Activated T-helper 2 cell treated with anti-CD3 and anti-CD28 coated beads, Interferon-gamma antibody, Interleukin-2, Interleukin-4, amounts not matched to agents 10 μg/mL and 5 μg/mL and 100 μg/mL, durations not matched to agents 14 hours and 24 hours and 36 hours (primary cell): ENCODE results near the gene DST. TPM values are rescaled to one million over a fixed set of nuclear protein-coding genes. Genes with fewer than 3 reads are reported as not detected.

ENCODE experiments used
- DNase-seq: peaks from one replicate; pipeline ENCODE4 v3.0.0; 2021; ENCODE audit warnings: low spot score
- H3K27ac Mint-ChIP-seq: one replicate; pipeline ENCODE4 v1.8.0; 2021; ENCODE audit warnings: mixed read lengths
- H3K27me3 Mint-ChIP-seq: one replicate; pipeline ENCODE4 v1.8.0; 2021; ENCODE audit warnings: low read depth, mixed read lengths
- H3K36me3 Mint-ChIP-seq: one replicate; pipeline ENCODE4 v1.8.0; 2021; ENCODE audit warnings: low read depth, mixed read lengths
- H3K4me1 Mint-ChIP-seq: one replicate; pipeline ENCODE4 v1.8.0; 2021; ENCODE audit warnings: low read depth, mixed read lengths
- H3K4me3 Mint-ChIP-seq: one replicate; pipeline ENCODE4 v1.8.0; 2021; ENCODE audit warnings: low read depth, mild to moderate bottlenecking, moderate library complexity, mixed read lengths
- H3K9me3 Mint-ChIP-seq: one replicate; pipeline ENCODE4 v1.8.0; 2021; ENCODE audit warnings: mixed read lengths
- intact Hi-C: fragments of 100-400 bp; cut with micrococcal nuclease; formaldehyde crosslinking; loops from one replicate; pipeline ENCODE4 v1.15.1; 2023
- total RNA-seq: library from RNA; stranded (reverse); gene quantifications from 2 replicates; pipeline ENCODE4 v1.2.3, GENCODE V29; 2022

DST gene
- total RNA-seq, 1 donor from 2014 or later = 7.2 TPM

GRCh38 chr6:56450882-56451739, 191.6 kb downstream of the DST start:
- Mint-ChIP-seq H3K4me3 (no peak overlapping the region), H3K36me3 (no peaks in the 10 kb centered on the region), H3K27me3 (no peaks in the 10 kb centered on the region), H3K27ac (no peak overlapping the region), H3K4me1 (no peaks in the 10 kb centered on the region), H3K9me3 (no peaks in the 10 kb centered on the region)
- intact Hi-C loops = no loop called here
- DNase-seq = no peak

DNA sequence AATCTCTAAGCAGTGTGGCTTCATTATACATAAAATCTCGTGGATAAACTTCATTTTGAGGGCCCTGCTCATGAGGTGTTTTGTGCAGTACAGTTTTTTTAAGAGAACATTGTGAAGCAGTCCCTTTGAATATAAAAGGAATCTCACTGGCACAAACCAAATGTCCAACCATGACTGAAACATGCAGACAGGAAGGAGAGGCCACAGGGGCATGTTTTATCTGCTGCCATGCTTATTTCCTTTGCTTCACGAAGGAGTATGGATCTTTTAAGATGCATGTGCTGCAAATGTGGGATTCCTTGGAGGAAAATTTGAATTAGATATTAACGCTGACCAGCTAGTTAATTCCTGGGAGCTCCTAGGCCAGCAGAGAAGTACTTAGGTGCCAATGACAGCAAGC, 192.3 kb downstream of the DST start:
- H3K27me3 Mint-ChIP-seq = no peaks in the 10 kb centered on the region
- no peaks in the 10 kb centered on the region for H3K4me1 Mint-ChIP-seq

DNA sequence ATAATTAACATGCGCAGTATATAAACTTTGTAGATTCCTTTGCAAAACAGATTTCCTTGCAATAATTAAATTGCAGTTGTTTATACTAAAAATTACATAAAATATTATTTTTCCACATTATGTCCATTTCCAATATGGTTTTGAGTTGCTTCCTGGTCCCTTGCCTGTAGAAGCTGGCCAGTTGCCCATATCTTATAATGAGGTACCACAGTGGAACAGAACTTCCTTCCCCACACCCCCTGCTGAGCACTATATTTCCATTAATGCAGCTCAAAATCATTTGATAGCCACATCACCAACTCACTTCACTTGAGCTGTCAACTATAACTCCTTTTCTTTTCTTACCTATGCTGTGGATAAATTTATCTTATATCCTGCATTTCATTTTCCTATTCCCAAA, 194.6 kb downstream of the DST start:
- Mint-ChIP-seq H3K27ac (no peak overlapping the region), H3K9me3 (no peaks in the 10 kb centered on the region), H3K4me3 (no peak overlapping the region), H3K4me1 (no peaks in the 10 kb centered on the region), H3K36me3 (no peaks in the 10 kb centered on the region), H3K27me3 (no peaks in the 10 kb centered on the region)
- no peak for DNase-seq
- intact Hi-C loops = no loop called here

More for the DNA sequence above, 192.3 kb downstream of the DST start:
- Mint-ChIP-seq H3K36me3 (no peaks in the 10 kb centered on the region), H3K9me3 (no peaks in the 10 kb centered on the region), H3K27ac (no peak overlapping the region), H3K4me3 (no peak overlapping the region)
- intact Hi-C loops = no loop called here
- no peak for DNase-seq

- DNase-seq = no peak
- no peaks in the 10 kb centered on the region for H3K36me3 Mint-ChIP-seq
- intact Hi-C loops = no loop called here
- no peaks in the 10 kb centered on the region for H3K9me3 Mint-ChIP-seq
- H3K4me3 Mint-ChIP-seq = no peak overlapping the region
- H3K27ac Mint-ChIP-seq = no peak overlapping the region
- no peaks in the 10 kb centered on the region for H3K4me1 Mint-ChIP-seq
- H3K27me3 Mint-ChIP-seq = no peaks in the 10 kb centered on the region
Observed at GRCh38 chr6:56445818-56446217, 196.9 kb downstream of the DST start.

DNA sequence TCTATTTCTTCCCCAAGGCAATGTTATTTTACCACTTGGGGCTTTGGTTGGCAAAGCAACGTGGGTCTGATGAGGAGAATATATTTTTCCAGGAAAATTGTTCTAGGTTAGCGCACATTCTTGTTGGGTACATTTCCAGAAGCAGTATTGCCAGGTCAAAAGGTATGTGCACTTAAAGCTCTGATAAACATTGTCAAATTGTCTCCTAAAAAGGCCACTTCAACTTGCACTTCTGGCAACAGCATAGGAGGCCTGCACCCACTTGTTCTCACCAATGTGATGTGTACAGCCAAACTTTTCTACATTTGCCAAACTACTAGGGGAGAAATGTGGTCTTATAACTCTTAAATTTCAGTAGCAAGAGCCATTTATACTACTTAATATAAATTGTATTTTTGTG, 197.8 kb downstream of the DST start:
- Mint-ChIP-seq H3K27ac (no peak overlapping the region), H3K9me3 (no peaks in the 10 kb centered on the region), H3K4me1 (no peaks in the 10 kb centered on the region), H3K27me3 (no peaks in the 10 kb centered on the region), H3K4me3 (no peak overlapping the region), H3K36me3 (no peaks in the 10 kb centered on the region)
- intact Hi-C loops = no loop called here
- DNase-seq = no peak

- intact Hi-C loops = no loop called here
- DNase-seq = no peak
- Mint-ChIP-seq H3K4me1 (no peaks in the 10 kb centered on the region), H3K27me3 (no peaks in the 10 kb centered on the region), H3K36me3 (no peaks in the 10 kb centered on the region), H3K4me3 (no peak overlapping the region), H3K27ac (no peak overlapping the region), H3K9me3 (no peaks in the 10 kb centered on the region)
Observed at GRCh38 chr6:56440551-56440981, 202.1 kb downstream of the DST start.

GRCh38 chr6:56437171-56437900, 205.4 kb downstream of the DST start:
- Mint-ChIP-seq H3K27me3 (no peaks in the 10 kb centered on the region), H3K9me3 (no peaks in the 10 kb centered on the region)

DNA sequence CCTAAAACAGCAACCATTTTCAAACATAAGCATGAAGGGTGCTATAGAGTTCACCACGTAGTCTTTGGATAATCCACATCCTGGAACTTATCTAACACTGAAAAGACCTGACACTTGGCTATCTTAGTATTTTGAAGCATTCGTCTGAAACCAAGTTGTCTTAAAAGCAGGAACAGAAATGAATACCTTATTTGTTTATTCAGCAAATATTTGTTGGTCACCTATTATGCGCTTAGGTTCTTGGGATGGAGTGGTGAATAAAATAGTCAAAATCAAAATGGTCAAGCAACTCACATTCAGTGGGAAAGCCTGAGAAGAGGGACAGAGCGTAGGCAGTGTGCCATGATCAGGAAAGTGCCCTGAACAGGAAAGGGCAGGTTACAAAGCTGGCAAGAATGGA, 206.9 kb downstream of the DST start:
- no peak for DNase-seq
- H3K4me3 Mint-ChIP-seq = no peak overlapping the region
- H3K4me1 Mint-ChIP-seq = no peaks in the 10 kb centered on the region
- intact Hi-C loops = no loop called here
- no peaks in the 10 kb centered on the region for H3K27me3 Mint-ChIP-seq
- H3K9me3 Mint-ChIP-seq = no peaks in the 10 kb centered on the region
- H3K36me3 Mint-ChIP-seq = no peaks in the 10 kb centered on the region
- no peak overlapping the region for H3K27ac Mint-ChIP-seq

More at GRCh38 chr6:56437171-56437900, 205.4 kb downstream of the DST start:
- Mint-ChIP-seq H3K36me3 (no peaks in the 10 kb centered on the region), H3K27ac (no peak overlapping the region), H3K4me1 (no peaks in the 10 kb centered on the region), H3K4me3 (no peak overlapping the region)
- no peak for DNase-seq
- intact Hi-C loops = no loop called here

DNA sequence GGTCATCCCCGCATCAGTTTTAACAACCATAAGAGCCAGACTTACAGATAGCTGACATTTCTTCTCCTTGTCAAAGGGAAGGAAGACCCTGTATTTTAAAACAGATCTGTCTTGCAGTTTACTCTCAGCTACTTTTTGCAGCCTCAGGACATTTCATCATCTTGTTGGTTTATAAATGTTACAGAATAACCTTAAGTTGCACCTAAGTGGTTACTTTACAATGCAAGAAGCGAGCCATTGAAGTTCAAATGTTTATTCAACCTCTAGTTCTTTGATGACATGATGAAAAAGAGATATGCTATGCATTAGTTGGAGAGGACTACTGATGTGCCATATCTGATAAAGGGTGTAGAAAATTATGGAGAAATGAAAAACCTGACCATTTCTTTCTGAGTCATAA, 207.4 kb downstream of the DST start:
- Mint-ChIP-seq H3K27ac (no peak overlapping the region), H3K9me3 (no peaks in the 10 kb centered on the region), H3K36me3 (no peaks in the 10 kb centered on the region)

DNA sequence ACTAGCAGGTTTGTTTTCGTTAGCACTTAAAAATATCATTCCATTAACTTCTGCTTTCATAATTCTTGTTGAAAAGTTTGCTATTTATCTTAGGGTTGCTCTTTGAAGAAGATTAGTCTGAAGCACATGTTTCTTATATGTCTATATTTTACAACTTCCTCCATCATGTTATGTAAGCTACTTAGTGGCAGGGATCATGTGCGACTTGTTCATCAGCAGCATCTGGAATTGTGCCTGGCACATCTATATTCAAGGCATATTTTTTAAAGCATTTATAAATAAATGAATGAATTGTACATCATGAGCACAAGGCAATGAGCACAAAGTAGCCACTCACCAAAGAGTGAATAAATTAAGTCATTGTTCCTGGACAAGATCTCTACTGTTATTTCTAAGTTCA, 208.1 kb downstream of the DST start:
- DNase-seq = no peak
- Mint-ChIP-seq H3K27ac (no peak overlapping the region), H3K9me3 (no peaks in the 10 kb centered on the region), H3K4me3 (no peak overlapping the region), H3K27me3 (no peaks in the 10 kb centered on the region), H3K4me1 (no peaks in the 10 kb centered on the region), H3K36me3 (no peaks in the 10 kb centered on the region)
- intact Hi-C loops = no loop called here

More for the DNA sequence above, 207.4 kb downstream of the DST start:
- intact Hi-C loops = no loop called here
- Mint-ChIP-seq H3K4me1 (no peaks in the 10 kb centered on the region), H3K27me3 (no peaks in the 10 kb centered on the region), H3K4me3 (no peak overlapping the region)
- no peak for DNase-seq

DNA sequence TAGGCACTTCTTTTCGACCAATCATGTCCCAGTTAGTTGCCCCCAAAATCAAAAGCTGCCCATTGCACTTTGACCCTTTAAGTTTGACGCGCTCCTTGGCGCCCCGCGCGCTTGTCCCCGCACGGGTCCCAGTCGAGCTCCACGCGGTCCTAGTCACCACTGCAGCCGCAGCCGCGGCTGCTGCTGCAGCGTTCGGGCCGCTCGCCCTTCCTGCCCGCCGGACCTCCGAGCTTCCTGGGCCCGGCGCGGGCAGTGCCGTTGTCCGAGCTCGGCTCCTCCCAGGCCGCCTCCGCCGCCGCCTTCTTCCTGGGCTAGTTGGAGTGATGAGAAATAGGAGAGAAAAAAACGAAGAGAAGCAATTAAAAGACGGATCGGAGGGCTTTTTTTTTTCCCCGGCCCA, 209.6 kb downstream of the DST start:
- Mint-ChIP-seq H3K9me3 (no peaks in the 10 kb centered on the region), H3K27ac (no peak overlapping the region), H3K4me3 (no peak overlapping the region), H3K27me3 (no peaks in the 10 kb centered on the region), H3K36me3 (no peaks in the 10 kb centered on the region), H3K4me1 (no peaks in the 10 kb centered on the region)
- intact Hi-C loops = no loop called here
- DNase-seq = no peak

DNA sequence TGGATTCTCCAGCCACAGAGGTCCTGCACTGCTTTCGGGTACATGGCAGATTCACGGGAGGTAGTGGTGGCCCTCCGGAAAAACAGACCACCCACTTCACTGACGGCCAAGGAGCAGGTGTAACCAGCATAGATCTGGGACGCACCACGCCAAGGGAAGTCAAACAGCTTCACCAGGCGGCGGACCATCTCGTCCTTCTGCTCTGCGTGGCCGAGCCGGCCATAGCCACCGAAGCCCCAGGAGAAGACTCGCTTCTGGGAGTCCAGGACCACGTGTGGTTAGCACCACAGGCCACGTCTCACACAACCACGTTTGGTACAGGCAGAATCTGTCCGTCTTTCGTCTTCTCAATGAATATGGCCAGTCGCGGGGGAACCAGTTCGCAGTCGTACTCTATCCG, 210.5 kb downstream of the DST start:
- intact Hi-C loops = no loop called here
- H3K36me3 Mint-ChIP-seq = no peaks in the 10 kb centered on the region
- H3K4me1 Mint-ChIP-seq = no peaks in the 10 kb centered on the region
- no peaks in the 10 kb centered on the region for H3K27me3 Mint-ChIP-seq
- no peak overlapping the region for H3K27ac Mint-ChIP-seq
- no peaks in the 10 kb centered on the region for H3K9me3 Mint-ChIP-seq
- H3K4me3 Mint-ChIP-seq = no peak overlapping the region
- no peak for DNase-seq
